SH-SY5Y (cell line): ENCODE measurements around the gene CNOT3.

ENCODE experiments used
- GATA2 ChIP-seq: IDR thresholded peaks from 2 replicates; pipeline ENCODE4 v1.6.1; 2011; ENCODE audit warnings: mild to moderate bottlenecking, low read depth, low read length
- GATA3 ChIP-seq: IDR thresholded peaks from 2 replicates; pipeline ENCODE4 v1.6.1; 2011; ENCODE audit warnings: low read depth, mild to moderate bottlenecking, low read length, moderate library complexity

GRCh38 chr19:54099190-54099902 is 38.2 kb upstream of the CNOT3 start:
- no peak for TF ChIP-seq GATA2
- no peak for TF ChIP-seq GATA3
